ENCODE measurements around the gene POU2AF2.
A peak's percentile ranks its signal among the peaks of the same experiment; 100 is the strongest.
"Not testable (repeated sequence)": the region's sequence is repeated elsewhere in the genome, so short reads cannot be mapped to it uniquely, and the experiment has no call there.

Gene POU2AF2

GRCh38 chr11:111229604-111230003 is 15.9 kb upstream of the POU2AF2 start:
- Mint-ChIP-seq H3K4me3 (peak overlapping the region in 1 of 2 donors; percentile 71), H3K27me3 (peaks cover 31 to 34% of the 10 kb centered on the region in 2 donors), H3K36me3 (ENCODE audit: insufficient read depth) (no peaks in the 10 kb centered on the region), H3K4me1 (ENCODE audit: low read depth in 2 of 2) (peaks cover 7 to 11% of the 10 kb centered on the region in 2 donors), H3K9me3 (no peaks in the 10 kb centered on the region), H3K27ac (peak overlapping the region in 1 of 2 donors; percentile 20)
- DNase-seq (peak in 1 of 3 experiments; percentile 5), ATAC-seq (replicated peaks) (no peak)

GRCh38 chr11:111230122-111230465 is 15.4 kb upstream of the POU2AF2 start:
- peaks cover 31 to 34% of the 10 kb centered on the region in 2 donors for H3K27me3 Mint-ChIP-seq
- H3K9me3 Mint-ChIP-seq: no peaks in the 10 kb centered on the region
- peak overlapping the region; percentile 60 to 71 for H3K4me3 Mint-ChIP-seq
- H3K4me1 Mint-ChIP-seq (ENCODE audit: low read depth in 2 of 2): peaks cover 7 to 11% of the 10 kb centered on the region in 2 donors
- no peak for DNase-seq
- H3K36me3 Mint-ChIP-seq (ENCODE audit: insufficient read depth): no peaks in the 10 kb centered on the region
- no peak overlapping the region for H3K27ac Mint-ChIP-seq
- ATAC-seq (replicated peaks): peak; percentile 32

- H3K27ac Mint-ChIP-seq: no peak overlapping the region
- H3K4me1 Mint-ChIP-seq (ENCODE audit: low read depth in 2 of 2): peaks cover 7 to 11% of the 10 kb centered on the region in 2 donors
- H3K36me3 Mint-ChIP-seq (ENCODE audit: insufficient read depth): no peaks in the 10 kb centered on the region
- no peaks in the 10 kb centered on the region for H3K9me3 Mint-ChIP-seq
- ATAC-seq (replicated peaks) (no peak), DNase-seq (no peak)
- peaks cover 31 to 34% of the 10 kb centered on the region in 2 donors for H3K27me3 Mint-ChIP-seq
- no peak overlapping the region for H3K4me3 Mint-ChIP-seq
Measured at GRCh38 chr11:111231836-111232235, 13.7 kb upstream of the POU2AF2 start.

GRCh38 chr11:111236383-111236782 is 9.1 kb upstream of the POU2AF2 start:
- DNase-seq: no peak
- Mint-ChIP-seq H3K4me3 (no peak overlapping the region), H3K36me3 (ENCODE audit: insufficient read depth) (no peaks in the 10 kb centered on the region), H3K9me3 (no peaks in the 10 kb centered on the region), H3K27me3 (peaks cover 36% of the 10 kb centered on the region in 2 donors), H3K4me1 (ENCODE audit: low read depth in 2 of 2) (peaks cover 0 to 2% of the 10 kb centered on the region in 2 donors), H3K27ac (peak overlapping the region in 1 of 2 donors; percentile 36)
- no peak for ATAC-seq (replicated peaks)

- no peaks in the 10 kb centered on the region for H3K9me3 Mint-ChIP-seq
- DNase-seq: no peak
- no peak for ATAC-seq (replicated peaks)
- no peaks in the 10 kb centered on the region for H3K36me3 Mint-ChIP-seq (ENCODE audit: insufficient read depth)
- no peaks in the 10 kb centered on the region for H3K4me1 Mint-ChIP-seq (ENCODE audit: low read depth in 2 of 2)
- peaks cover 37% of the 10 kb centered on the region in 2 donors for H3K27me3 Mint-ChIP-seq
- H3K27ac Mint-ChIP-seq: no peak overlapping the region
- H3K4me3 Mint-ChIP-seq: no peak overlapping the region
Measured at GRCh38 chr11:111237926-111238325, 7.6 kb upstream of the POU2AF2 start.

GRCh38 chr11:111246956-111247355 is 1.4 kb downstream of the POU2AF2 start:
- ATAC-seq (replicated peaks) (no peak), DNase-seq (no peak)
- H3K4me1 Mint-ChIP-seq (ENCODE audit: low read depth in 2 of 2): no peaks in the 10 kb centered on the region
- H3K4me3 Mint-ChIP-seq: no peak overlapping the region
- no peaks in the 10 kb centered on the region for H3K36me3 Mint-ChIP-seq (ENCODE audit: insufficient read depth)
- peaks cover 19 to 20% of the 10 kb centered on the region in 2 donors for H3K27me3 Mint-ChIP-seq
- H3K27ac Mint-ChIP-seq: no peak overlapping the region
- no peaks in the 10 kb centered on the region for H3K9me3 Mint-ChIP-seq

- no peak for DNase-seq
- Mint-ChIP-seq H3K27me3 (peaks cover 0 to 17% of the 10 kb centered on the region in 2 donors), H3K36me3 (ENCODE audit: insufficient read depth) (no peaks in the 10 kb centered on the region), H3K27ac (no peak overlapping the region), H3K4me3 (no peak overlapping the region), H3K4me1 (ENCODE audit: low read depth in 2 of 2) (no peaks in the 10 kb centered on the region), H3K9me3 (no peaks in the 10 kb centered on the region)
- ATAC-seq (replicated peaks): no peak
Measured at GRCh38 chr11:111250936-111251335, 5.4 kb downstream of the POU2AF2 start.

- Mint-ChIP-seq H3K36me3 (ENCODE audit: insufficient read depth) (no peaks in the 10 kb centered on the region), H3K27ac (no peak overlapping the region), H3K9me3 (no peaks in the 10 kb centered on the region), H3K4me3 (no peak overlapping the region), H3K4me1 (ENCODE audit: low read depth in 2 of 2) (no peaks in the 10 kb centered on the region), H3K27me3 (peaks cover 0 to 11% of the 10 kb centered on the region in 2 donors)
- DNase-seq (no peak), ATAC-seq (replicated peaks) (no peak)
Measured at GRCh38 chr11:111253131-111253530, 7.6 kb downstream of the POU2AF2 start.

GRCh38 chr11:111253630-111254029 is 8.1 kb downstream of the POU2AF2 start:
- no peak for ATAC-seq (replicated peaks)
- DNase-seq: no peak
- no peaks in the 10 kb centered on the region for H3K36me3 Mint-ChIP-seq (ENCODE audit: insufficient read depth)
- peaks cover 0 to 11% of the 10 kb centered on the region in 2 donors for H3K27me3 Mint-ChIP-seq
- no peak overlapping the region for H3K4me3 Mint-ChIP-seq
- H3K27ac Mint-ChIP-seq: no peak overlapping the region
- no peaks in the 10 kb centered on the region for H3K9me3 Mint-ChIP-seq
- no peaks in the 10 kb centered on the region for H3K4me1 Mint-ChIP-seq (ENCODE audit: low read depth in 2 of 2)

- H3K9me3 Mint-ChIP-seq: no peaks in the 10 kb centered on the region
- H3K36me3 Mint-ChIP-seq (ENCODE audit: insufficient read depth): no peaks in the 10 kb centered on the region
- DNase-seq: no peak
- no peak overlapping the region for H3K4me3 Mint-ChIP-seq
- no peak for ATAC-seq (replicated peaks)
- H3K4me1 Mint-ChIP-seq (ENCODE audit: low read depth in 2 of 2): no peaks in the 10 kb centered on the region
- peaks cover 17 to 34% of the 10 kb centered on the region in 2 donors for H3K27me3 Mint-ChIP-seq
- no peak overlapping the region for H3K27ac Mint-ChIP-seq
Measured at GRCh38 chr11:111258046-111258445, 12.5 kb downstream of the POU2AF2 start.

GRCh38 chr11:111259896-111260295 is 14.4 kb downstream of the POU2AF2 start:
- Mint-ChIP-seq H3K4me1 (ENCODE audit: low read depth in 2 of 2) (no peaks in the 10 kb centered on the region), H3K9me3 (no peaks in the 10 kb centered on the region), H3K27ac (no peak overlapping the region), H3K4me3 (no peak overlapping the region), H3K27me3 (peaks cover 17 to 42% of the 10 kb centered on the region in 2 donors), H3K36me3 (ENCODE audit: insufficient read depth) (no peaks in the 10 kb centered on the region)
- ATAC-seq (replicated peaks): no peak
- no peak for DNase-seq

GRCh38 chr11:111260811-111261210 is 15.3 kb downstream of the POU2AF2 start:
- H3K4me3 Mint-ChIP-seq: no peak overlapping the region
- peaks cover 17 to 43% of the 10 kb centered on the region in 2 donors for H3K27me3 Mint-ChIP-seq
- no peaks in the 10 kb centered on the region for H3K36me3 Mint-ChIP-seq (ENCODE audit: insufficient read depth)
- no peaks in the 10 kb centered on the region for H3K9me3 Mint-ChIP-seq
- ATAC-seq (replicated peaks): no peak
- H3K4me1 Mint-ChIP-seq (ENCODE audit: low read depth in 2 of 2): no peaks in the 10 kb centered on the region
- DNase-seq: no peak
- H3K27ac Mint-ChIP-seq: no peak overlapping the region

- Mint-ChIP-seq H3K4me3 (no peak overlapping the region), H3K4me1 (ENCODE audit: low read depth in 2 of 2) (no peaks in the 10 kb centered on the region), H3K36me3 (ENCODE audit: insufficient read depth) (no peaks in the 10 kb centered on the region), H3K9me3 (no peaks in the 10 kb centered on the region), H3K27me3 (peaks cover 22 to 41% of the 10 kb centered on the region in 2 donors), H3K27ac (no peak overlapping the region)
- DNase-seq: no peak
- no peak for ATAC-seq (replicated peaks)
Measured at GRCh38 chr11:111264646-111265045, 19.1 kb downstream of the POU2AF2 start.

GRCh38 chr11:111265421-111265820 is 19.9 kb downstream of the POU2AF2 start:
- ATAC-seq (replicated peaks): no peak
- no peak for DNase-seq
- Mint-ChIP-seq H3K27ac (no peak overlapping the region), H3K27me3 (peaks cover 19 to 41% of the 10 kb centered on the region in 2 donors), H3K36me3 (ENCODE audit: insufficient read depth) (no peaks in the 10 kb centered on the region), H3K4me1 (ENCODE audit: low read depth in 2 of 2) (no peaks in the 10 kb centered on the region), H3K9me3 (no peaks in the 10 kb centered on the region), H3K4me3 (no peak overlapping the region)

GRCh38 chr11:111268303-111268702 is 22.8 kb downstream of the POU2AF2 start:
- ATAC-seq (replicated peaks); DNase-seq; H3K27ac Mint-ChIP-seq; H3K4me1 Mint-ChIP-seq (ENCODE audit: low read depth in 2 of 2); H3K36me3 Mint-ChIP-seq (ENCODE audit: insufficient read depth); H3K4me3 Mint-ChIP-seq; H3K9me3 Mint-ChIP-seq: not testable (repeated sequence)
- H3K27me3 Mint-ChIP-seq: peaks cover 32 to 35% of the 10 kb centered on the region in 2 donors
